ENCODE measurements around the gene KLF11. TPM values are rescaled to one million over a fixed set of nuclear protein-coding genes. Genes with fewer than 3 reads are reported as not detected.
"Not testable (repeated sequence)": the region's sequence is repeated elsewhere in the genome, so short reads cannot be mapped to it uniquely, and the experiment has no call there.

Gene KLF11
- total RNA-seq, 2 experiments from 2014 or later, result 5.6 to 6.1 TPM

GRCh38 chr2:10030311-10030736, 13.0 kb upstream of the KLF11 start:
- ChIA-PET CTCF (interaction anchor here (1.2 to 2.9 kb wide), 3 partner anchors 18 to 217 kb away, joined by 3 to 13 read pairs (median 8); no protein-coding TSS in a partner anchor), POLR2A (interaction anchor here (1.4 kb wide), 1 partner anchor 13 kb away, joined by 3 read pairs; the partner anchor contains the start of gene KLF11)
- no peak for DNase-seq
- Mint-ChIP-seq H3K9me3 (no peaks in the 10 kb centered on the region), H3K4me1 (ENCODE audit: low read depth) (peaks cover 27% of the 10 kb centered on the region), H3K4me3 (no peak overlapping the region), H3K27me3 (no peaks in the 10 kb centered on the region), H3K27ac (no peak overlapping the region), H3K36me3 (no peaks in the 10 kb centered on the region)
- intact Hi-C loops (cut with micrococcal nuclease), result no loop called here

GRCh38 chr2:10030798-10031197, 12.6 kb upstream of the KLF11 start:
- intact Hi-C loops (cut with micrococcal nuclease); H3K27ac Mint-ChIP-seq; H3K36me3 Mint-ChIP-seq; H3K4me3 Mint-ChIP-seq; H3K27me3 Mint-ChIP-seq; DNase-seq; H3K9me3 Mint-ChIP-seq: not testable (repeated sequence)
- ChIA-PET CTCF (interaction anchor here (1.2 to 2.9 kb wide), 3 partner anchors 17 to 217 kb away, joined by 3 to 13 read pairs (median 8); no protein-coding TSS in a partner anchor), POLR2A (interaction anchor here (1.4 kb wide), 1 partner anchor 13 kb away, joined by 3 read pairs; the partner anchor contains the start of gene KLF11)
- H3K4me1 Mint-ChIP-seq (ENCODE audit: low read depth), result peaks cover 30% of the 10 kb centered on the region

- Mint-ChIP-seq H3K4me1 (ENCODE audit: low read depth) (peaks cover 37% of the 10 kb centered on the region), H3K9me3 (no peaks in the 10 kb centered on the region), H3K36me3 (no peaks in the 10 kb centered on the region), H3K4me3 (no peak overlapping the region), H3K27ac (no peak overlapping the region), H3K27me3 (no peaks in the 10 kb centered on the region)
- no peak for DNase-seq
- ChIA-PET POLR2A (no interaction called here), CTCF (interaction anchor here (2.3 kb wide), 1 partner anchor 48 kb away, joined by 8 read pairs; no protein-coding TSS in a partner anchor)
- intact Hi-C loops (cut with micrococcal nuclease), result no loop called here
Observed at GRCh38 chr2:10031886-10032745, 11.2 kb upstream of the KLF11 start.

GRCh38 chr2:10032746-10033105, 10.6 kb upstream of the KLF11 start:
- intact Hi-C loops (cut with micrococcal nuclease), result no loop called here
- no peak overlapping the region for H3K4me3 Mint-ChIP-seq
- POLR2A ChIA-PET, result no interaction called here
- DNase-seq, result no peak
- no peak overlapping the region for H3K27ac Mint-ChIP-seq
- H3K4me1 Mint-ChIP-seq (ENCODE audit: low read depth), result peaks cover 37% of the 10 kb centered on the region
- H3K36me3 Mint-ChIP-seq, result no peaks in the 10 kb centered on the region
- H3K27me3 Mint-ChIP-seq, result no peaks in the 10 kb centered on the region
- no peaks in the 10 kb centered on the region for H3K9me3 Mint-ChIP-seq
- CTCF ChIA-PET, result interaction anchor here (7.1 kb wide), 1 partner anchor 49 kb away, joined by 44 read pairs; no protein-coding TSS in a partner anchor

GRCh38 chr2:10033251-10034006, 9.9 kb upstream of the KLF11 start:
- Mint-ChIP-seq H3K4me1 (ENCODE audit: low read depth) (peaks cover 35% of the 10 kb centered on the region), H3K36me3 (no peaks in the 10 kb centered on the region), H3K27me3 (no peaks in the 10 kb centered on the region), H3K4me3 (no peak overlapping the region), H3K9me3 (no peaks in the 10 kb centered on the region), H3K27ac (no peak overlapping the region)
- ChIA-PET POLR2A (no interaction called here), CTCF (interaction anchor here (7.1 kb wide), 1 partner anchor 49 kb away, joined by 44 read pairs; no protein-coding TSS in a partner anchor)
- DNase-seq, result no peak
- intact Hi-C loops (cut with micrococcal nuclease), result no loop called here

GRCh38 chr2:10034333-10035052, 8.9 kb upstream of the KLF11 start:
- POLR2A ChIA-PET, result interaction anchor here (0.6 to 1.2 kb wide), 2 partner anchors 10 to 230 kb away, joined by 4 read pairs; no protein-coding TSS in a partner anchor
- H3K27ac Mint-ChIP-seq, result no peak overlapping the region
- intact Hi-C loops (cut with micrococcal nuclease), result no loop called here
- CTCF ChIA-PET, result interaction anchor here (4.5 to 7.1 kb wide), 2 partner anchors 14 to 51 kb away, joined by 29 to 44 read pairs; no protein-coding TSS in a partner anchor
- H3K27me3 Mint-ChIP-seq, result no peaks in the 10 kb centered on the region
- H3K4me1 Mint-ChIP-seq (ENCODE audit: low read depth), result peaks cover 26% of the 10 kb centered on the region
- no peaks in the 10 kb centered on the region for H3K9me3 Mint-ChIP-seq
- no peak for DNase-seq
- H3K4me3 Mint-ChIP-seq, result no peak overlapping the region
- no peaks in the 10 kb centered on the region for H3K36me3 Mint-ChIP-seq

- CTCF ChIA-PET, result interaction anchor here (4.5 to 7.1 kb wide), 2 partner anchors 13 to 51 kb away, joined by 29 to 44 read pairs; no protein-coding TSS in a partner anchor
- peaks cover 21% of the 10 kb centered on the region for H3K4me1 Mint-ChIP-seq (ENCODE audit: low read depth)
- intact Hi-C loops (cut with micrococcal nuclease), result no loop called here
- H3K4me3 Mint-ChIP-seq, result no peak overlapping the region
- POLR2A ChIA-PET, result interaction anchor here (0.6 to 1.2 kb wide), 2 partner anchors 9 to 231 kb away, joined by 4 read pairs; no protein-coding TSS in a partner anchor
- no peaks in the 10 kb centered on the region for H3K36me3 Mint-ChIP-seq
- H3K27me3 Mint-ChIP-seq, result no peaks in the 10 kb centered on the region
- DNase-seq, result peak; percentile 34
- no peak overlapping the region for H3K27ac Mint-ChIP-seq
- no peaks in the 10 kb centered on the region for H3K9me3 Mint-ChIP-seq
Observed at GRCh38 chr2:10035053-10035422, 8.3 kb upstream of the KLF11 start.

GRCh38 chr2:10035633-10036032, 7.7 kb upstream of the KLF11 start:
- H3K27ac Mint-ChIP-seq, result peak overlapping the region; percentile 50
- intact Hi-C loops (cut with micrococcal nuclease), result no loop called here

GRCh38 chr2:10036095-10036884, 7.1 kb upstream of the KLF11 start:
- H3K9me3 Mint-ChIP-seq, result no peaks in the 10 kb centered on the region

More at GRCh38 chr2:10035633-10036032, 7.7 kb upstream of the KLF11 start:
- ChIA-PET CTCF (interaction anchor here (1.2 to 7.1 kb wide), 4 partner anchors 12 to 222 kb away, joined by 3 to 44 read pairs (median 16); no protein-coding TSS in a partner anchor), POLR2A (no interaction called here)
- Mint-ChIP-seq H3K9me3 (no peaks in the 10 kb centered on the region), H3K4me3 (no peak overlapping the region), H3K36me3 (no peaks in the 10 kb centered on the region), H3K27me3 (no peaks in the 10 kb centered on the region), H3K4me1 (ENCODE audit: low read depth) (peaks cover 19% of the 10 kb centered on the region)
- no peak for DNase-seq

GRCh38 chr2:10038123-10038522, 5.2 kb upstream of the KLF11 start:
- intact Hi-C loops (cut with micrococcal nuclease), result no loop called here
- Mint-ChIP-seq H3K27ac (no peak overlapping the region), H3K4me3 (no peak overlapping the region), H3K36me3 (peaks cover 2% of the 10 kb centered on the region), H3K4me1 (ENCODE audit: low read depth) (peaks cover 26% of the 10 kb centered on the region), H3K27me3 (peaks cover 3% of the 10 kb centered on the region), H3K9me3 (no peaks in the 10 kb centered on the region)
- CTCF ChIA-PET, result interaction anchor here (1.5 to 7.1 kb wide), 3 partner anchors 10 to 225 kb away, joined by 3 to 44 read pairs (median 29); no protein-coding TSS in a partner anchor
- DNase-seq, result no peak
- POLR2A ChIA-PET, result no interaction called here

More at GRCh38 chr2:10036095-10036884, 7.1 kb upstream of the KLF11 start:
- H3K4me1 Mint-ChIP-seq (ENCODE audit: low read depth), result peaks cover 19% of the 10 kb centered on the region
- no peak overlapping the region for H3K4me3 Mint-ChIP-seq
- no peaks in the 10 kb centered on the region for H3K36me3 Mint-ChIP-seq
- ChIA-PET POLR2A (no interaction called here), CTCF (interaction anchor here (0.6 to 7.1 kb wide), 5 partner anchors 12 to 223 kb away, joined by 3 to 44 read pairs (median 3); no protein-coding TSS in a partner anchor)
- peak overlapping the region; percentile 50 for H3K27ac Mint-ChIP-seq
- DNase-seq, result peak; percentile 77
- H3K27me3 Mint-ChIP-seq, result no peaks in the 10 kb centered on the region
- intact Hi-C loops (cut with micrococcal nuclease), result no loop called here

GRCh38 chr2:10038716-10039115, 4.6 kb upstream of the KLF11 start:
- no peak overlapping the region for H3K27ac Mint-ChIP-seq
- H3K4me1 Mint-ChIP-seq (ENCODE audit: low read depth), result peaks cover 26% of the 10 kb centered on the region
- intact Hi-C loops (cut with micrococcal nuclease), result no loop called here
- H3K36me3 Mint-ChIP-seq, result peaks cover 2% of the 10 kb centered on the region
- H3K9me3 Mint-ChIP-seq, result no peaks in the 10 kb centered on the region
- CTCF ChIA-PET, result interaction anchor here (1.5 to 7.1 kb wide), 3 partner anchors 9 to 225 kb away, joined by 3 to 44 read pairs (median 29); no protein-coding TSS in a partner anchor
- no peak overlapping the region for H3K4me3 Mint-ChIP-seq
- DNase-seq, result no peak
- POLR2A ChIA-PET, result no interaction called here
- H3K27me3 Mint-ChIP-seq, result peaks cover 3% of the 10 kb centered on the region

Data from activated CD4-positive, alpha-beta memory T cell treated with anti-CD3 and anti-CD28 coated beads for 36 hours (primary cell).